Astrocyte (in vitro differentiated cells and primary cell): ENCODE data around the gene FBXL7. TPM values are rescaled to one million over a fixed set of nuclear protein-coding genes. Genes with fewer than 3 reads are reported as not detected.

Experiments used
- DNase-seq: peaks from one replicate; pipeline ENCODE4 v3.0.0-alpha.2; 2010; ENCODE audit warnings: low read depth
- FAIRE-seq: peaks from 2 replicates; lab custom pipeline; 2011; peaks lifted over from hg19 to GRCh38; lab: Jason Lieb, UNC
- H2AFZ ChIP-seq: 2 replicates; pipeline ENCODE4 v1.6.0; 2012; ENCODE audit warnings: low read depth, low read length, inconsistent platforms
- H3K27ac ChIP-seq: 2 replicates; pipeline ENCODE4 v1.5.1; 2011; ENCODE audit warnings: low read depth, low read length, inconsistent platforms
- H3K27me3 ChIP-seq: 2 replicates; pipeline ENCODE4 v1.6.0; 2011; ENCODE audit warnings: low read length, inconsistent platforms; ENCODE audit not compliant: insufficient read depth
- H3K36me3 ChIP-seq: 2 replicates; pipeline ENCODE4 v1.5.1; 2011; ENCODE audit warnings: low read length, inconsistent platforms; ENCODE audit not compliant: insufficient read depth
- H3K4me1 ChIP-seq: 2 replicates; pipeline ENCODE4 v1.5.1; 2011; ENCODE audit warnings: low read length, inconsistent platforms; ENCODE audit not compliant: insufficient read depth
- H3K4me2 ChIP-seq: 2 replicates; pipeline ENCODE4 v1.6.0; 2012; ENCODE audit warnings: low read length, inconsistent platforms
- H3K4me3 ChIP-seq: 2 replicates; pipeline ENCODE4 v1.5.1; 2011; ENCODE audit warnings: low read depth, mild to moderate bottlenecking, low read length, inconsistent platforms; ENCODE audit not compliant: insufficient read depth
- H3K79me2 ChIP-seq: 2 replicates; pipeline ENCODE4 v1.6.0; 2012; ENCODE audit warnings: mild to moderate bottlenecking, low read length, inconsistent platforms; ENCODE audit not compliant: insufficient read depth
- H3K9ac ChIP-seq: 2 replicates; pipeline ENCODE4 v1.6.0; 2012; ENCODE audit warnings: mild to moderate bottlenecking, low read length, inconsistent platforms
- H3K9me3 ChIP-seq: 2 replicates; pipeline ENCODE4 v1.5.1; 2012; ENCODE audit warnings: low read depth, mild to moderate bottlenecking, low read length, inconsistent platforms; ENCODE audit not compliant: insufficient read depth
- H4K20me1 ChIP-seq: 2 replicates; pipeline ENCODE4 v1.6.0; 2012; ENCODE audit warnings: low read length, inconsistent platforms; ENCODE audit not compliant: insufficient read depth
- H3K27ac Mint-ChIP-seq: one replicate; pipeline ENCODE4 v1.8.0; 2021; ENCODE audit warnings: mild to moderate bottlenecking, mixed read lengths; ENCODE audit not compliant: unreplicated experiment
- H3K27me3 Mint-ChIP-seq: one replicate; pipeline ENCODE4 v1.8.0; 2021; ENCODE audit warnings: low read depth, mixed read lengths; ENCODE audit not compliant: unreplicated experiment
- H3K36me3 Mint-ChIP-seq: one replicate; pipeline ENCODE4 v1.8.0; 2021; ENCODE audit warnings: low read depth, mixed read lengths; ENCODE audit not compliant: unreplicated experiment
- H3K4me1 Mint-ChIP-seq: one replicate; pipeline ENCODE4 v1.8.0; 2021; ENCODE audit warnings: low read depth, mixed read lengths; ENCODE audit not compliant: unreplicated experiment
- H3K4me3 Mint-ChIP-seq: one replicate; pipeline ENCODE4 v1.8.0; 2021; ENCODE audit warnings: mild to moderate bottlenecking, moderate library complexity, mixed read lengths; ENCODE audit not compliant: unreplicated experiment
- H3K9me3 Mint-ChIP-seq: one replicate; pipeline ENCODE4 v1.8.0; 2021; ENCODE audit warnings: mild to moderate bottlenecking, mixed read lengths; ENCODE audit not compliant: unreplicated experiment
- EZH2 ChIP-seq: IDR thresholded peaks from 2 replicates; pipeline ENCODE4 v1.6.1; 2012; ENCODE audit warnings: mild to moderate bottlenecking, low read length, inconsistent platforms; ENCODE audit not compliant: insufficient read depth
- total RNA-seq: library from RNA; stranded (reverse); gene quantifications from 2 replicates; pipeline ENCODE4 v1.2.1, GENCODE V29; 2021
- TF ChIP-seq, protein P1 (sequence below): IDR thresholded peaks from 2 replicates; pipeline ENCODE4 v1.5.1; 2011; ENCODE audit warnings: low read depth, mild to moderate bottlenecking, inconsistent platforms, low read length, moderate library complexity; ENCODE audit not compliant: insufficient read depth

Gene FBXL7
- total RNA-seq, 1 donor from 2014 or later, result 21.0 TPM

DNA sequence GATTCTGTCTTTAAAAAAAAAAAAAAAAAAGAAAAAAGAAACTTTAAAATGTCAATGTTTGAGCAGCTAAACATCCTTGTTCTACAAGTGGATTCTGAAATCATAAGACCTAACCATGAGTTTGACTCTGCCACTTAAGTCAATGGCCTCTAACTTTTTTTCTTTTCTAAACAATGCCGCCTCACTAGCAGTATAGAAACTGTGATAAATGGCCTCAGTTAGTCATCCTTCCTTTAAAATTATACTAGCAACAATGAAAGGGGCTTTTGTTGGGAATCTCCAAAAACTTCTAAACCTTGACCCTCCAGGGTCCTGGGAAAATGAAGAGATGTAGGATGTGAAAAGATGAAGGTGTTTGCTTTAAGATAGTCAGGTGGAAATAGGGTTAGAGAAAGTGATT is 71.1 kb downstream of the FBXL7 start:
- FAIRE-seq, result no peak
- Histone ChIP-seq H3K4me1 (no peaks in the 10 kb centered on the region), H3K4me3 (no peak overlapping the region), H2AFZ (no peak overlapping the region), H3K27ac (no peak overlapping the region), H3K36me3 (no peaks in the 10 kb centered on the region), H3K4me2 (no peak overlapping the region), H3K9me3 (no peaks in the 10 kb centered on the region), H4K20me1 (peaks cover 30% of the 10 kb centered on the region), H3K79me2 (peaks cover 8% of the 10 kb centered on the region), H3K27me3 (no peaks in the 10 kb centered on the region), H3K9ac (no peak overlapping the region)
- TF ChIP-seq EZH2, result no peak
- TF ChIP-seq, protein P1, sequence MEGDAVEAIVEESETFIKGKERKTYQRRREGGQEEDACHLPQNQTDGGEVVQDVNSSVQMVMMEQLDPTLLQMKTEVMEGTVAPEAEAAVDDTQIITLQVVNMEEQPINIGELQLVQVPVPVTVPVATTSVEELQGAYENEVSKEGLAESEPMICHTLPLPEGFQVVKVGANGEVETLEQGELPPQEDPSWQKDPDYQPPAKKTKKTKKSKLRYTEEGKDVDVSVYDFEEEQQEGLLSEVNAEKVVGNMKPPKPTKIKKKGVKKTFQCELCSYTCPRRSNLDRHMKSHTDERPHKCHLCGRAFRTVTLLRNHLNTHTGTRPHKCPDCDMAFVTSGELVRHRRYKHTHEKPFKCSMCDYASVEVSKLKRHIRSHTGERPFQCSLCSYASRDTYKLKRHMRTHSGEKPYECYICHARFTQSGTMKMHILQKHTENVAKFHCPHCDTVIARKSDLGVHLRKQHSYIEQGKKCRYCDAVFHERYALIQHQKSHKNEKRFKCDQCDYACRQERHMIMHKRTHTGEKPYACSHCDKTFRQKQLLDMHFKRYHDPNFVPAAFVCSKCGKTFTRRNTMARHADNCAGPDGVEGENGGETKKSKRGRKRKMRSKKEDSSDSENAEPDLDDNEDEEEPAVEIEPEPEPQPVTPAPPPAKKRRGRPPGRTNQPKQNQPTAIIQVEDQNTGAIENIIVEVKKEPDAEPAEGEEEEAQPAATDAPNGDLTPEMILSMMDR, result no peak
- Mint-ChIP-seq H3K27ac (no peak overlapping the region), H3K36me3 (no peaks in the 10 kb centered on the region), H3K27me3 (no peaks in the 10 kb centered on the region), H3K4me3 (no peak overlapping the region), H3K4me1 (peaks cover 26% of the 10 kb centered on the region), H3K9me3 (no peaks in the 10 kb centered on the region)
- DNase-seq, result no peak

- H3K9me3 ChIP-seq, result no peaks in the 10 kb centered on the region
- no peaks in the 10 kb centered on the region for H3K27me3 ChIP-seq
- no peak overlapping the region for H3K4me3 ChIP-seq
- FAIRE-seq, result no peak
- no peak overlapping the region for H3K4me2 ChIP-seq
- no peaks in the 10 kb centered on the region for H3K36me3 Mint-ChIP-seq
- no peak overlapping the region for H3K4me3 Mint-ChIP-seq
- H3K27me3 Mint-ChIP-seq, result no peaks in the 10 kb centered on the region
- H2AFZ ChIP-seq, result no peak overlapping the region
- no peak overlapping the region for H3K27ac Mint-ChIP-seq
- peaks cover 21% of the 10 kb centered on the region for H3K4me1 Mint-ChIP-seq
- H3K9me3 Mint-ChIP-seq, result no peaks in the 10 kb centered on the region
- no peaks in the 10 kb centered on the region for H3K4me1 ChIP-seq
- no peak overlapping the region for H3K9ac ChIP-seq
- H4K20me1 ChIP-seq, result peaks cover 32% of the 10 kb centered on the region
- H3K79me2 ChIP-seq, result peaks cover 13% of the 10 kb centered on the region
- TF ChIP-seq, protein P1, result no peak
- no peak for TF ChIP-seq EZH2
- DNase-seq, result no peak
- no peak overlapping the region for H3K27ac ChIP-seq
- no peaks in the 10 kb centered on the region for H3K36me3 ChIP-seq
Measured at GRCh38 chr5:15571618-15572017, 71.6 kb downstream of the FBXL7 start.

GRCh38 chr5:15573590-15573989 is 73.6 kb downstream of the FBXL7 start:
- Histone ChIP-seq H3K4me1 (no peaks in the 10 kb centered on the region), H3K9ac (no peak overlapping the region), H4K20me1 (peaks cover 42% of the 10 kb centered on the region), H3K36me3 (no peaks in the 10 kb centered on the region), H3K27ac (no peak overlapping the region), H2AFZ (no peak overlapping the region), H3K27me3 (no peaks in the 10 kb centered on the region), H3K79me2 (peaks cover 26% of the 10 kb centered on the region), H3K9me3 (no peaks in the 10 kb centered on the region), H3K4me3 (no peak overlapping the region), H3K4me2 (no peak overlapping the region)
- no peaks in the 10 kb centered on the region for H3K27me3 Mint-ChIP-seq
- H3K27ac Mint-ChIP-seq, result no peak overlapping the region
- H3K4me1 Mint-ChIP-seq, result peaks cover 23% of the 10 kb centered on the region
- DNase-seq (no peak), FAIRE-seq (no peak)
- TF ChIP-seq EZH2, result no peak
- TF ChIP-seq, protein P1, result no peak
- no peaks in the 10 kb centered on the region for H3K9me3 Mint-ChIP-seq
- peaks cover 1% of the 10 kb centered on the region for H3K36me3 Mint-ChIP-seq
- H3K4me3 Mint-ChIP-seq, result no peak overlapping the region
